ENCODE measurements around the gene ADCY2. TPM values are rescaled to one million over a fixed set of nuclear protein-coding genes. Genes with fewer than 3 reads are reported as not detected.
"Not testable (repeated sequence)": the region's sequence is repeated elsewhere in the genome, so short reads cannot be mapped to it uniquely, and the experiment has no call there.

The ADCY2 gene
- total RNA-seq, 2 experiments from 2014 or later: not detected

DNA sequence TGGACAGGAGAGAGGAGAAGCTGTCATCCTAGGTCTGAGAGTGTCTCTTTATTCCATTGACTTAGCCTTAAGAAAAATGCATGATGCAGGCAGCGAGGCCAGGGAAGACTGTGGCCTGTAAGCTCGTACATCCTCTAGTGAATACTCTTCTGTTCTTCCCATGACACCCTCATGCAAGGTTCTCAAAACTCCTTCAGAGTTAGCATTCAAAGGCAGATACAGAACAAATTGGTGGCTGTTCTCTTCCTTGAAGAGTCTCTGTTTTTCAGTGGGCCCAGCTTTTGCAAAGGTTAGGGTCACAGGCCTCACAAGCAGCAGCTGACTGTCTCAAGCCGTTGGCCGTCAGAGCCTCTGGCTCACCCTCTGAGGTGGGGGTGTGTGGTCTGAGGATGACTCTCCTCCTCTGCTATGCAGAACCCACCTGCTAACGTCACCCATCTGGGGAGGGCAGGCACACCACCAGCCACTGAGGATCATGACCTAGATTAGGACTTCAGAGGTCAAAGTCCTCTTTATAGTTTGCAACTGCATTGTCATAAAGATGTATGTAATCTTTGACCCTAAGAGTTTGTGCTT is 15.1 kb downstream of the ADCY2 start:
- no peak for DNase-seq
- Mint-ChIP-seq H3K27ac (no peak overlapping the region), H3K27me3 (no peaks in the 10 kb centered on the region), H3K4me3 (no peak overlapping the region), H3K9me3 (no peaks in the 10 kb centered on the region), H3K4me1 (no peaks in the 10 kb centered on the region), H3K36me3 (ENCODE audit: low read depth) (no peaks in the 10 kb centered on the region)
- ChIA-PET POLR2A (no interaction called here), CTCF (no interaction called here)

DNA sequence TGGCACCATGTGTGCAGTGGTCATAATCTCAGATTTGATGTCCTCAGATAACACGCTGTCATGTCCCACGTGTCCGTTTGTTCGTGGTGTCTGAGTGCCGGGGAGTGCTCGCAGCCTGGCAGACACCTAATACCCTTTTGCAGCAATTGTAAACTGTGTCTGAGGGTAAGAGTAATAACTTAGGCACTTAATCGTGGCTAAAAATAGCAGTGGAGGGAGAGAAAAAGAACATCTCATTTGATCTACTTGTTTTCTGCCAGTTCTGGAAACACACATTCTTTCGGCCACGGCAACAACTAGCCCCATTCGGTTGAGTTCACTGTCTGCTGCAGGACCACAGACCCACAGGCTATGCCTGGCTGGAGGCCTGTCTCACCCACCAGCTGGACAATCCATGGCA is 16.5 kb downstream of the ADCY2 start:
- Mint-ChIP-seq H3K27me3 (no peaks in the 10 kb centered on the region), H3K4me3 (no peak overlapping the region), H3K9me3 (no peaks in the 10 kb centered on the region), H3K36me3 (ENCODE audit: low read depth) (no peaks in the 10 kb centered on the region), H3K27ac (no peak overlapping the region), H3K4me1 (no peaks in the 10 kb centered on the region)
- CTCF ChIA-PET: no interaction called here
- no peak for DNase-seq
- POLR2A ChIA-PET: no interaction called here

DNA sequence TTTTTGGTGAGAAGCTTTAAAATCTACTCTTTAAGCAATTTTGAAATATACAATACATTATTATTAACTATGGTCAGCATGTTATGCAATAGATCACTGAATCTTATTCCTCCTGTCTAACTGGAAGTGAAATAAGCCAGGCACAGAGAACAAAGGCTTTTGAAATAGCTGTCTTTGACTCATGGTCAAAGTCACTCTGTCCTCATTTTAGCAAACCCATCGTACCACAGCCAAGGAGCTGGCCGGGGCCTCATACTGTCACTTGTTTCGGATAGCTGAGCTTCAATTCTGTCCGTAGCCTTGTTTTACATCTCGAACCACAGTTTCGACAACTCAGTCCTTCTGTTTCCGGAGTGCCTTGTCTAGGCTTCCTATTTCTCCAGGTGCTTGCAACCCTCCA is 19.2 kb downstream of the ADCY2 start:
- no peak for DNase-seq
- CTCF ChIA-PET: no interaction called here
- Mint-ChIP-seq H3K27me3 (no peaks in the 10 kb centered on the region), H3K27ac (no peak overlapping the region), H3K9me3 (no peaks in the 10 kb centered on the region), H3K36me3 (ENCODE audit: low read depth) (no peaks in the 10 kb centered on the region), H3K4me3 (no peak overlapping the region), H3K4me1 (no peaks in the 10 kb centered on the region)
- POLR2A ChIA-PET: no interaction called here

DNA sequence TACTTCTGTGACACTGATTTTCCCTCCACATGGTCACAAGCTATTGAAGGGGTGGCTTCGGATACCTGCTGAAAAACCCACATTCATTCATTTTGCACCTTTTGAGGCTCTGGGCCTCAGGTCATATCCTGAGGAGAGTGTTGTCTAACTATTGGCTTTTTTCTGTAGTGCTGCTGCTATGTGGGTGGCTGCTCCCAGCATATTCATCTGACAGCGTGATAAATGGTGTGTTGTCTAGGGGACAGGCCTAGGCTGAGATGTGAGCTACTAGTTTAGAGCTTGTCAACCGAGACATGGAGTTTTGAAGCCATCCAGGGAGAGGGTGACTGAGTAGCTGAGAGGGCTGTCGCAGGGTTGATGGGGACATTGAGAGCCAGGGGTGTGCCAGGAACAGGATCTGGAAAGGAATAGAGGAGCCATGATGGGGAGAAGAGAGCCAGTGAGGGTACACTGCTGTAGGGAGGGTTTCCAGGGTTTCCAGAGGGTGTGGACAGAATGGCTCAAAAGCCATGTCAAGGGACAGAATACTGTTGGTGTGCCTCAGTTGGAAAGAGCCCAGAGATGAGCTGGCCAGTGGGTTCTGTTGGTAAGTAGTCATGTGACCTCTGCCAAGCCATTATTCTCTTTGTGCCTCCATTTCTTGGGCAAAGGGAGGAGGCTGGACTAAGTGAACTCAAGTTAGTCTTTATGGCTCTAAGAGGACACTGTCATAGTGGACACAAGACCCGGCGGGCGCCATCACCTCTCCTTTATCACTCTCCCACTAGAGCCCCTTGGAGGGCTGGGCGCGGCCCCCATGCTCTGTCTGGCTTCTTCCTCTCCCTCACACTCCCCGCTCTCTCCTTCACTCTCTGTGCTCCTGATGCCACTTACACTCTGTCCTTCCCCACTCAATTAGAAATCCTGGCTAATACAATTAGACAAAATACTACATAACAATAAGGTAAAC is 19.9 kb downstream of the ADCY2 start:
- H3K4me1 Mint-ChIP-seq: no peaks in the 10 kb centered on the region
- H3K4me3 Mint-ChIP-seq: no peak overlapping the region
- H3K9me3 Mint-ChIP-seq: no peaks in the 10 kb centered on the region
- ChIA-PET CTCF (no interaction called here), POLR2A (no interaction called here)
- no peaks in the 10 kb centered on the region for H3K36me3 Mint-ChIP-seq (ENCODE audit: low read depth)
- no peak for DNase-seq
- H3K27ac Mint-ChIP-seq: no peak overlapping the region
- no peaks in the 10 kb centered on the region for H3K27me3 Mint-ChIP-seq

DNA sequence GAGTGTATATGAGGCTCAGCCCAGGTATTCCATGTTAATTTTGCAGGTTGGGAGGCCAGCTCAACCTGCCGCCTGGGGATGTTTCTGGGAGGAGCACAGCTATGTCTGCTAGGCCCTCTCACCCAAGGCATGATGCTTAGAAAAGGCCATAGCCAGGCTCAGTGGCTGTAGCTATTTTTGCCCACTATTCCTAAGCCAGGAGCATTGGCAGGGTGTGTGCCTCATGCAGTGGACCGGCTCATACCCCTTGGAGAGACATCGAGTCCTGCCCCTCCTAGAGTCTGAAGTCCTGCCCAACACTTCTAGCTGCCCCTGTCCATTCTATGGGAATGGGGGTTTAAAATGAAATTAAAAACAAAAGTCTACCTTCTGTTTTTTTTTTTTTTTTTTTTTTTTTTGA is 22.3 kb downstream of the ADCY2 start:
- no peaks in the 10 kb centered on the region for H3K4me1 Mint-ChIP-seq
- H3K27me3 Mint-ChIP-seq: peaks cover 1% of the 10 kb centered on the region
- no peak for DNase-seq
- H3K27ac Mint-ChIP-seq: no peak overlapping the region
- ChIA-PET POLR2A (no interaction called here), CTCF (no interaction called here)
- no peaks in the 10 kb centered on the region for H3K36me3 Mint-ChIP-seq (ENCODE audit: low read depth)
- H3K9me3 Mint-ChIP-seq: no peaks in the 10 kb centered on the region
- H3K4me3 Mint-ChIP-seq: no peak overlapping the region

DNA sequence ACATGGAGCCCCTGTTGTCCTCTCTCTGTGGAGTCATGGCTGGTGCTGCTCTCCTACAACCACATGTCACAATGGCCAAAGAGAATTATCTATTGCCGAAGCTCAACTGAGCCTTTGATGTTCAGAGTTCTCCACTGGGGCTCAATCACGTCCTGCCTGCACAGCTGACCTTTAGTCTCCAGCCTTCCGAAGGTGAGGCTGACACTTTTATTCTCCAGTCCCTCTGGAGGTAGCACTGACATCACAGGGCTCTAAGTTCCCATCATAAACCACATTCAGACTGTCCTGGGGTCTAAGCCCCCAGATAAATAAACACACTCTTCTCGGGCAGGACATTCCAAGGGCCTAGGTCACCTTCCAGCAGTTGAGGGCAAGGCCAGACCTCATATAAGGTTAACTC is 23.4 kb downstream of the ADCY2 start:
- Mint-ChIP-seq H3K27me3 (peaks cover 1% of the 10 kb centered on the region), H3K36me3 (ENCODE audit: low read depth) (no peaks in the 10 kb centered on the region), H3K4me3 (no peak overlapping the region), H3K27ac (no peak overlapping the region), H3K4me1 (no peaks in the 10 kb centered on the region), H3K9me3 (no peaks in the 10 kb centered on the region)
- CTCF ChIA-PET: no interaction called here
- DNase-seq: no peak
- POLR2A ChIA-PET: no interaction called here

DNA sequence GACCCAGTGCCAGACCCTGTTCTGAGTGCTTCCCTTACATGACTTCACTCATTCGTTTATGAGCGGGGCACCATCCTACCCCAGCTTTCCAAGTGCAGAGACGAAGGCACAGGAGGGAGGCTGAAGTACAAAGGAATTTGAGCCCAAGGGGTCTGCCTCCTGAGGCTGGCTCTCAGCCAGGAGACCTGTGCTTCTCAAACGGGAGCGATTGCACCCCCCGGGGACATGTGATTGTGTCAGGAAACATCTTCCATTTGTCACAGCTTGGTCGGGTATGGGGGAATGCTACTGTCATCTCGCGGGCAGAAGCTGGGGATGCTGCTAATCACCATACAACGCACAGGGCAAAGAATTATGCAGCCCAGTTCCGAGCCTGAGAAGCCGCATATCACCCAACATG is 23.9 kb downstream of the ADCY2 start:
- DNase-seq: no peak
- Mint-ChIP-seq H3K4me3 (no peak overlapping the region), H3K9me3 (no peaks in the 10 kb centered on the region), H3K27ac (no peak overlapping the region), H3K27me3 (peaks cover 1% of the 10 kb centered on the region), H3K4me1 (no peaks in the 10 kb centered on the region), H3K36me3 (ENCODE audit: low read depth) (no peaks in the 10 kb centered on the region)
- ChIA-PET POLR2A (no interaction called here), CTCF (no interaction called here)

DNA sequence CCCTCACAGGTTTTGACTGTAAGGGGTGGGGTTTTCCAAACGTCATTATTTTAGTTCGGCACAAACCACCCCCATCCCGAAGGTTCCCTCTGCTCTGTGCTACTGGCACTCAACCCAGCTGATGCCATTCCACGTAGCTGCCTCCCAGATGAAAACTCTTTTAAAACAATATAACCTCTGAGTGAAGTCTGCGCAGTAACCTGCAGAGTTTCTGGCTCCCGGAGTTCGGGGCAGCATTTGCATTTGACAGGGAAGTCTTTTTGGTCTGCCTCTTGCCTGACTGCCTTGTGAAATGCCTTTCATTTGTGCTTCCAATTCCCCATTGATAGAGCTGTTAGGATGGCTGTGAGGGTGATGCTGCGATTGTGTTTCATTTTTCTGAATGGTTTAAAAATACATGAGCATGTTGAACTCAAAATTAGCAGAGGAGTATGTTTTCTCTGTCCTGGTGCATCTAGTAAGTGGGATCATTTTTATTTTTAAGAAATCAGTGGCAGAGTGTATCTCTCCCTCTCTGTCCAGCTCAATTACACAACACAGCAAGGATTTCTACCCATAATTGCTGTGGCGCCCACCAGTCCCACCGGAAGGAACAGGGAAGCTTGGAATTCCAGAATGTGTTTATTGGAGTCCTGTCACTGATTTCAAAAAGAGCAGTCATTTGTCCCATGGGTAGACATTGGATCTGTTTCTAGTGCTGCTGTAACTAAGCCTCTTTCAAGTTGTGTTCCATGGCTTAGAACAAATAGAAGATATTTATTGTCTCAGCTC is 24.8 kb downstream of the ADCY2 start:
- Mint-ChIP-seq H3K4me1 (no peaks in the 10 kb centered on the region), H3K4me3 (no peak overlapping the region), H3K36me3 (ENCODE audit: low read depth) (no peaks in the 10 kb centered on the region), H3K9me3 (no peaks in the 10 kb centered on the region), H3K27me3 (peaks cover 1% of the 10 kb centered on the region), H3K27ac (no peak overlapping the region)
- DNase-seq: no peak
- POLR2A ChIA-PET: no interaction called here
- CTCF ChIA-PET: no interaction called here

DNA sequence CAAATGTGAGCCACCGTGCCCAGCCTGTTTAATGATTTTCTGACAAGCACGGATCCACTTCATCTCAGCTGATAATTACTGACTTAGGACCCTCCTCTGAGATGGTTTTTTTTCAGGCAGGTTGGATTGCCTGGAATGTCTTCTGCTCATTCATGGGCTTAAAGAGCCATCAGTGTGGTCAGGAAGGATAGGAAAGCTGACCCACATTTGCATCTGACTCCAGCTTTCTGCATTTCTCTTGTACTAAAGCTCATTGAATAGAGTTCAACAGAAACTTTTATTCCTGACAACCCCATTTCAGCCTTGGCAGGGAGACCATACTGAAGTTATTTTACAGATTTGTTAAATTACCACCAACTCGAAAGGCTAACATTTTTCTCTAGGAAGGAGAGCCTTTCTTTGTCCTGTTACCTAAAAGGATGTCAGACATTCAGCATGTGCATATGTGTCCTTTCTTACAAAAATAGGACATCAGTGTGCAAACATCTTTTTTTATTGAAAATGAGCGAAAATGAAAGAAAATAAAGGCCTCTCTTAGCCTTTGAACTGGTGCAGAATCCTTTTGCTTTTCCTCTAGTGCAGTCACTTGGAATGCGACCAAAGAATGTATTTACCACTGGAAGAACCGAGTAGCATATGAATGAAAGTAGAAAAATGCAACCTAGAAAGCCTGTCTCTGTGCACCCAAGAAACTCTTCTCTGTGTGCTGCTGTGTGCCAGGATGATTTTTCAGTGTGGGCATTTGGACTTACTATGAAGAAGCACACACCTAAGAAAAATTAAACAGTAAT is 26.6 kb downstream of the ADCY2 start:
- ChIA-PET POLR2A (no interaction called here), CTCF (no interaction called here)
- H3K36me3 Mint-ChIP-seq (ENCODE audit: low read depth): no peaks in the 10 kb centered on the region
- peaks cover 1% of the 10 kb centered on the region for H3K27me3 Mint-ChIP-seq
- no peak overlapping the region for H3K4me3 Mint-ChIP-seq
- no peaks in the 10 kb centered on the region for H3K4me1 Mint-ChIP-seq
- no peaks in the 10 kb centered on the region for H3K9me3 Mint-ChIP-seq
- H3K27ac Mint-ChIP-seq: no peak overlapping the region
- no peak for DNase-seq

DNA sequence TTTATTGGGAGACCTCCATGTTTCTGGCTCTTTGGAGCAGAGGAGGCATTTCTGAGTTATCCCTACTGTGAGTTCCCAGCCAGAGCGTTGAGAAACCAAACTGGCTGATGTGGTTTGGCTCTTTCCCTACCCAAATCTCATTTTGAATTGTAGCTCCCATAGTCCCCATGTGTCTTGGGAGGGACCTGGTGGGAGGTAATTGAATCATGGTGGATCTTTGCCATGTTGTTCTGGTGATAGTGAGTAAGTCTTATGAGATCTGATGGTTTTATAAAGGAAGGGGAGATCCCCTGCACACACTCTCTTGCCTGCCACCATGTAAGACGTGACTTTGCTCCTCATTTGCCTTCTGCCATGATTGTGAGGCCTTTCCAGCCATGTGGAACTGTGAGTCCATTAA is 27.3 kb downstream of the ADCY2 start:
- CTCF ChIA-PET; POLR2A ChIA-PET; H3K27me3 Mint-ChIP-seq; H3K9me3 Mint-ChIP-seq; DNase-seq; H3K4me1 Mint-ChIP-seq; H3K4me3 Mint-ChIP-seq; H3K27ac Mint-ChIP-seq; H3K36me3 Mint-ChIP-seq (ENCODE audit: low read depth): not testable (repeated sequence)

DNA sequence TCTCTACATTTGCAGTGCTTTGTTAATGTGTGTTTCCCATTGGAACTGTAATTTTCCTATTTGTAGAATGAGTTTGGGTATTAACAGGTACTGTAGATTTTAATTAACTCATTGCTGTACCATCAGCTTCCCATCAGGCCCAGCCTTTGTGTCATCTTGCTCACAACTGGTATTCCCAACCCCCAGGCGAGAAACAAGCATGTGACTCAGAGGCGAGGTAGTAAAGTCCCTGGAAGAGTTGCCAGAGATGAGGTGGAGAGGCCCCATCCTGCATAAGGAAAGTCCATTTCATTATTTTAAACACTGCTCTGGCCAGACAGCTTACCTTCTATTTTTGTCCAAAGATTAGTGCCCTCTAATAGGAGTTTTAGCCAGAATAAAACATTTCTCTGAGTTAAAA is 29.9 kb downstream of the ADCY2 start:
- Mint-ChIP-seq H3K36me3 (ENCODE audit: low read depth) (no peaks in the 10 kb centered on the region), H3K27ac (no peak overlapping the region), H3K4me3 (no peak overlapping the region), H3K4me1 (no peaks in the 10 kb centered on the region), H3K9me3 (no peaks in the 10 kb centered on the region), H3K27me3 (peaks cover 1% of the 10 kb centered on the region)
- CTCF ChIA-PET: no interaction called here
- POLR2A ChIA-PET: no interaction called here
- DNase-seq: no peak

DNA sequence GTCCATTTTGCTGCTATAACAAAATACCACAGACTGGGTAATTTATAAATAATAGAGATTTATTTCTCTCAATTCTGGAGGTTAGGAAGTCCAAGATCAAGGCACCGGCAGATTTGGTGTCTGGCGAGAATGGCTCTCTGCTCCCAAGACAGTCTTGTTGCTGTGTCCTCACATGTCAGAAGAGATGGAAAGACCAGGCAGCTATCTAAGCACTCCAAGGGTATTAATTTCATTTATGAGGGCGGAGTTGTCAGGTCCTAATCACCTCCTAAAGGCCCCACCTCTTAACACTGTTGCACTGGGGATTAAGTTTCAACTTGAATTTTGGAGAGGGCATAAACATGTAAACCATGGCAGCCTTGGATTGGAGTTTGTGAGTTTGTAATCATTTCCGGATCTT is 30.3 kb downstream of the ADCY2 start:
- Mint-ChIP-seq H3K4me3 (no peak overlapping the region), H3K27ac (no peak overlapping the region), H3K4me1 (no peaks in the 10 kb centered on the region), H3K9me3 (no peaks in the 10 kb centered on the region), H3K27me3 (peaks cover under 1% of the 10 kb centered on the region), H3K36me3 (ENCODE audit: low read depth) (no peaks in the 10 kb centered on the region)
- no peak for DNase-seq
- POLR2A ChIA-PET: no interaction called here
- CTCF ChIA-PET: no interaction called here

DNA sequence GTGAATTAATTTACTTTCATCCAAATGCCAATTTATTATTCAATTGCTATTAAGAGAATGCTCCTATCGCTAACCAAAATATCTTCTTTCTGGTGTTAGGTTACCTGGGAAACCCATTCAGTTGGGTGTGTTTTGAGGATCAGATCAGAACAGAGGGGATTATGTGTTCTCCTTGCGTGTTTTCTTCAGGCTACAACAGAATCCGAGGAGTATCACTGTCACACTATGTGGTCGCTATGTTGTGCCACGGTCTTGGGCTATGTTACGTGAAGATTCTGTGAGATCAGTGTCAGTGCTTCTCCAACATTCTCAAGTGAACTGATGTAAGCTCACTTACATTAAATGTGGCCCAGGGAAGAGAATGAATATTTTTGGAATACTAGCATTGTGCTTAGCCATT is 39.0 kb downstream of the ADCY2 start:
- POLR2A ChIA-PET: no interaction called here
- Mint-ChIP-seq H3K36me3 (ENCODE audit: low read depth) (no peaks in the 10 kb centered on the region), H3K9me3 (peaks cover 7% of the 10 kb centered on the region), H3K27ac (no peak overlapping the region), H3K4me3 (no peak overlapping the region), H3K27me3 (no peaks in the 10 kb centered on the region), H3K4me1 (no peaks in the 10 kb centered on the region)
- CTCF ChIA-PET: no interaction called here
- no peak for DNase-seq

Measured in activated CD4-positive, alpha-beta memory T cell treated with anti-CD3 and anti-CD28 coated beads, Interleukin-2, amount 10 ng/mL, durations not matched to agents 7 days and 5 days (primary cell).